Thymus (tissue), 11 donors: Measurements from ENCODE around the gene SS18L1. TPM values are rescaled to one million over a fixed set of nuclear protein-coding genes. Genes with fewer than 3 reads are reported as not detected.

Experiments used
- DNase-seq, 9 donors: peaks; one replicate each; pipeline ENCODE4 v3.0.0-alpha.2; 2013; ENCODE audit warnings: low spot score in 9 of 9, low read depth in 6 of 9, missing footprints in 1 of 9
- H3K27ac ChIP-seq, 2 donors: one replicate each; pipeline ENCODE4 v1.5.1; 2013; ENCODE audit warnings: control low read depth in 1 of 2, low read depth in 1 of 2, low read length in 1 of 2, mild to moderate bottlenecking in 1 of 2, moderate library complexity in 1 of 2
- H3K27me3 ChIP-seq, 2 donors: one replicate each; pipeline ENCODE4 v1.5.1; 2013; ENCODE audit warnings: low read length in 1 of 2; ENCODE audit not compliant: control insufficient read depth in 2 of 2, insufficient read depth in 1 of 2
- H3K36me3 ChIP-seq, 2 donors: one replicate each; pipeline ENCODE4 v1.5.1; 2013; ENCODE audit warnings: low read length in 1 of 2, mild to moderate bottlenecking in 1 of 2, moderate library complexity in 1 of 2; ENCODE audit not compliant: control insufficient read depth in 2 of 2, insufficient read depth in 2 of 2
- H3K4me1 ChIP-seq, 2 donors: one replicate each; pipeline ENCODE4 v1.5.1; 2013; ENCODE audit warnings: low read length in 2 of 2; ENCODE audit not compliant: control insufficient read depth in 2 of 2, insufficient read depth in 2 of 2
- H3K4me3 ChIP-seq, 2 donors: one replicate each; pipeline ENCODE4 v1.5.1; 2013; ENCODE audit warnings: low read length in 2 of 2, control low read depth in 1 of 2, mild to moderate bottlenecking in 1 of 2
- H3K9me3 ChIP-seq, 2 donors: one replicate each; pipeline ENCODE4 v1.5.1; 2013; ENCODE audit warnings: low read length in 1 of 2, mild to moderate bottlenecking in 1 of 2; ENCODE audit not compliant: control insufficient read depth in 2 of 2, insufficient read depth in 1 of 2
- WGBS: extraction: QIAGEN DNeasy Blood & Tissue Kit; methylation state at CpG from one replicate; pipeline ENCODE4 v1.1.7; 2013; 5-methylcytosine and 5-hydroxymethylcytosine counted together
- polyA plus RNA-seq: library from polyadenylated mRNA; stranded (reverse); fragments of 200-250 nt; gene quantifications from one replicate; pipeline ENCODE4 v1.2.3, GENCODE V29; 2013
- total RNA-seq: library from RNA; stranded (reverse); fragments of 120-200 nt; gene quantifications from one replicate; pipeline ENCODE4 v1.2.4, GENCODE V29; 2013
- donor health status: healthy.

SS18L1 gene
- total and polyA plus RNA-seq, 2 donors, result 6.2 to 22.3 TPM

DNA sequence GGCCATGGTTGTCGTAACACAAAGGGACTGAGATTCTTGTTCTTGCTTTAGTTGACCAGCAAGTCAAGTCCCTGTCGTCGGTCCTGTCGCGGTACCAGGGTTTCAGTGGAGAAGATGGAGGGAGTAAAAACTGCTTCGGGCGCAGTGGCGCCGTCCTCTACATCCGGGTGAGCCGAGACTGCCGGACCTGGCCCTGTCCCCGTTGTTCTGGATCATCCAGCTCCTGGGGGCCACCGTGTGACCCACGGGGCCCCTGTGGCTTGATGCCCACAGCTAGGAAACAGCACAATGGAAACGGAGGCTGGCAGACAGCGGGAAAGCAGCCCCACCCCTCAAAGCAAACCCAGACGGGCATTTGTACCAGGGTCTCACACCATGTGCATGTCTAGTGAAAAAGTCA lies 54.2 kb downstream of the SS18L1 start:
- no peak overlapping the region for H3K27ac ChIP-seq
- peaks cover 44 to 60% of the 10 kb centered on the region in 2 donors for H3K36me3 ChIP-seq
- no peak for DNase-seq
- peaks cover 15 to 25% of the 10 kb centered on the region in 2 donors for H3K4me1 ChIP-seq
- WGBS, result 98% methylated on average over 18 of the region's 18 CpGs
- H3K9me3 ChIP-seq, result no peaks in the 10 kb centered on the region
- no peaks in the 10 kb centered on the region for H3K27me3 ChIP-seq
- H3K4me3 ChIP-seq, result no peak overlapping the region

- 98% methylated on average over 17 of the region's 17 CpGs for WGBS
- Histone ChIP-seq H3K9me3 (no peaks in the 10 kb centered on the region), H3K27me3 (no peaks in the 10 kb centered on the region), H3K4me1 (peaks cover 15 to 23% of the 10 kb centered on the region in 2 donors), H3K36me3 (peaks cover 45 to 61% of the 10 kb centered on the region in 2 donors), H3K27ac (no peak overlapping the region), H3K4me3 (no peak overlapping the region)
- no peak for DNase-seq
These were observed 54.9 kb downstream of the SS18L1 start for GRCh38 chr20:62198496-62198895.

GRCh38 chr20:62198931-62199330 lies 55.4 kb downstream of the SS18L1 start:
- Histone ChIP-seq H3K4me1 (peaks cover 15 to 19% of the 10 kb centered on the region in 2 donors), H3K9me3 (no peaks in the 10 kb centered on the region), H3K27ac (no peak overlapping the region), H3K4me3 (no peak overlapping the region), H3K27me3 (no peaks in the 10 kb centered on the region), H3K36me3 (peaks cover 44 to 63% of the 10 kb centered on the region in 2 donors)
- no peak for DNase-seq
- WGBS, result over 99% methylated on average over 18 of the region's 18 CpGs

DNA sequence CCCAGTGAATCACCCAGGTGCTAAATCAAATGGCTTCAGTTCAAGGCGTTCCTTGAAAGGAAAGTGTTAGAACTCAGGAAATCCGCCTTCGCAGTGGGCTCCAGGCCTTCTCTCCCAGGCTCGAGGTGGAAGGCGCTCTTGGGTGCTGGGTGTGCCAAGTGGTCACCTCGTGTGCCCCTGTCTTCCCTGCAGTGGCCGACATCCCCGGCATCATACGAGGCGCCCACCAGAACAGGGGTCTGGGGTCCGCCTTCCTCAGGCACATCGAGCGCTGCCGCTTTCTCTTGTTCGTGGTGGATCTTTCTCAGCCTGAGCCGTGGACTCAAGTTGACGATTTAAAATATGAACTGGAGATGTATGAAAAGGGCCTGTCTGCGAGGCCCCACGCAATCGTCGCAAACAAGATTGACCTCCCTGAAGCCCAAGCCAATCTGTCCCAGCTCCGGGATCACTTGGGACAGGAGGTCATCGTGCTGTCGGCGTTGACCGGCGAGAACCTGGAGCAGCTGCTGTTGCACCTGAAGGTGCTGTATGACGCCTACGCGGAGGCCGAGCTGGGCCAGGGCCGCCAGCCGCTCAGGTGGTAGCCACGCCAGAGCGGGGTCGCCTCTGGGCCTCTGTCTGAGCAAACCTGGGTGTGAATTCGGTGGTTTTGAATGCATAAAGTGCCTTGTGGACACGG lies 57.1 kb downstream of the SS18L1 start:
- peaks cover 4 to 10% of the 10 kb centered on the region in 2 donors for H3K4me1 ChIP-seq
- H3K27me3 ChIP-seq, result no peaks in the 10 kb centered on the region
- no peak overlapping the region for H3K4me3 ChIP-seq
- H3K9me3 ChIP-seq, result no peaks in the 10 kb centered on the region
- no peak overlapping the region for H3K27ac ChIP-seq
- H3K36me3 ChIP-seq, result peaks cover 44 to 66% of the 10 kb centered on the region in 2 donors
- WGBS, result 98% methylated on average over 38 of the region's 38 CpGs
- DNase-seq, result no peak

GRCh38 chr20:62201173-62202082 lies 57.9 kb downstream of the SS18L1 start:
- 95% methylated on average over 38 of the region's 38 CpGs for WGBS
- DNase-seq, result peak in 1 of 9 donors; percentile 19
- H3K9me3 ChIP-seq, result no peaks in the 10 kb centered on the region
- H3K36me3 ChIP-seq, result peaks cover 42 to 66% of the 10 kb centered on the region in 2 donors
- H3K27me3 ChIP-seq, result no peaks in the 10 kb centered on the region
- H3K4me3 ChIP-seq, result no peak overlapping the region
- H3K27ac ChIP-seq, result no peak overlapping the region
- peaks cover 0 to 2% of the 10 kb centered on the region in 2 donors for H3K4me1 ChIP-seq

DNA sequence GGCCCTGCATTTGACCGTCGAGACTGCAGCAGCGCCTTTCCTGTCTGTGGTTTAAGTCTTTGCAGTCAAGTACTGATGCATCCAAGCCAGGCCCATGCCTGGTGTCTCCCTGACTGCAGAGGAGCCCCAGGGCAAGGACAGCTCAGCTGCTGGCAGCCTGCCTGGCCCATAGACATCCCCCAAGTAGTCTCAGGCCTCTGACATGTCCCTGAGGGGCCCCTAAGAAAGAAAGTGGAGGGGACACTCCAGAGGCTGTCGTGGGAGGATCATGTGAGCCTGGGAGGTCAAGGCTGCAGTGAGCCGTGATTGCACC lies 58.5 kb downstream of the SS18L1 start:
- 89% methylated on average over 5 of the region's 5 CpGs for WGBS
- Histone ChIP-seq H3K36me3 (peaks cover 41 to 66% of the 10 kb centered on the region in 2 donors), H3K4me3 (no peak overlapping the region)

GRCh38 chr20:62202676-62203377 lies 59.3 kb downstream of the SS18L1 start:
- no peak for DNase-seq
- 94% methylated on average over 23 of the region's 23 CpGs for WGBS
- no peaks in the 10 kb centered on the region for H3K27me3 ChIP-seq

More for the DNA sequence above, 58.5 kb downstream of the SS18L1 start:
- DNase-seq, result no peak
- Histone ChIP-seq H3K27ac (no peak overlapping the region), H3K27me3 (no peaks in the 10 kb centered on the region), H3K4me1 (no peaks in the 10 kb centered on the region), H3K9me3 (no peaks in the 10 kb centered on the region)

GRCh38 chr20:62203378-62204030 lies 59.9 kb downstream of the SS18L1 start:
- Histone ChIP-seq H3K4me3 (no peak overlapping the region), H3K4me1 (no peaks in the 10 kb centered on the region), H3K9me3 (no peaks in the 10 kb centered on the region), H3K27me3 (no peaks in the 10 kb centered on the region), H3K27ac (no peak overlapping the region), H3K36me3 (peaks cover 32 to 52% of the 10 kb centered on the region in 2 donors)
- WGBS, result 93% methylated on average over 22 of the region's 22 CpGs
- no peak for DNase-seq

More at GRCh38 chr20:62202676-62203377, 59.3 kb downstream of the SS18L1 start:
- Histone ChIP-seq H3K36me3 (peaks cover 37 to 59% of the 10 kb centered on the region in 2 donors), H3K27ac (no peak overlapping the region), H3K4me3 (no peak overlapping the region), H3K4me1 (no peaks in the 10 kb centered on the region), H3K9me3 (no peaks in the 10 kb centered on the region)
